ENCODE results near the gene ZNF281.
"Not testable (repeated sequence)": the region's sequence is repeated elsewhere in the genome, so short reads cannot be mapped to it uniquely, and the experiment has no call there.

The ZNF281 gene

DNA sequence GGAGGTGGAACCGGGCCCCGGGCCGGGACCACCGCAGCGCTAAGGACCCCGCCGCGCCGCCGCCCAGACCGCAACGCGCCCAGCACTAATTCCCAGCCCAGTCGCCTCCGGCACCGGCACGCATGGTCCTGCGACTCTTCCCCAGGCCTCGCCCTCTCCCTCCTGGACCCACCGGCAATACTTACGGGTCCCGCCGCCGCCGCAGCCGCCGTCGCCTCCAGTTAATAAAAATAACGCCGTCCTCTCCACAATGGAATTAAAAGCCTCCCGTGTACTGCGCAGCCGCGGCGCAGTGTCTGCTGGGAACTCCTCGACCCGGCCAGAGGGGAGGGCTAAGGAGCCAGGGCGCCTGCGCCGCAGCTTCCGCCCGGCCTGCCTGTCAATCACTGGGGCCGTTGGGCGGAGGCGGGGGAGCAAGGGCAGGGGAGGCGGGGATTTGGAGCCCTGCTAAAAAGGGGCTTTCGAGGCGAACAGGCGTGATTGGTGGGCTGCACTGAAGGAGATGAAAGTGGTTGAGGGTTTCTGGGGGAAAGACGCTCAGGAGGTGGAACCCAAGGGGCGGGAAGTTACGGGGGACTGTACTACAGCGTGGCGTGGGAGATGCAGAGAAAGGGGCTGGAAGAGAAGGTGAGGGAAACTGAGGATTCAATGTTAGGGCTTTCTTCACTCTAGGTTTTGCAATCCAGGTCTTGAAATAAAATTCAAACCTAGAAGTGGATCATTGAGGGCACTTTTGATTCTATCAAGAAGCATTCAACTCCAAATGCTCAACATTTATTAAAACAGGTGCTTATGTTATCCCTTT, at the start of gene ZNF281:
Gene ZNF281, minus strand, starts transcription at position 276 of the 805 bp plus-strand sequence. CDS start 331 bp downstream, outside the sequence.
- DNase-seq (ENCODE audit: low spot score) = peak; percentile 92

- DNase-seq (ENCODE audit: low spot score) = no peak
Observed at GRCh38 chr1:200458780-200459179, 48.9 kb upstream of the ZNF281 start.

DNA sequence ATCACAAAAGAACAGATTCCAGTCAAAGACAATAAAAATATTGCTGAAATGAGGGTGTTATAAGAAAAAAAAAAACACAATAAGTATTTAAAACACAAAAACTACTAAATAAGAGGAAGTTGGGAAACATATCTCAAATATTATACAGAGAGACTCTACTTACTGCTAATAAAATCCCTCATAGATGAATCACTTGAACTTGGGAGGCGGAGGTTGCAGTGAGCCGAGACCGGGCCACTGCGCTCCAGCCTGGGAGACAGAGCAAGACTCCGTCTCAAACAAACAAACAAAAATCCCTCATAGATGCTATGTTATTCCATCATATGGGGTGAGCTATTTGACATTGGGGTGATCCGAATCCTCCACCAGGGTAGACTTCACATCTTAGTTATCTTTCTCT, 48.0 kb upstream of the ZNF281 start:
- DNase-seq (ENCODE audit: low spot score) = no peak

GRCh38 chr1:200454425-200454824, 44.6 kb upstream of the ZNF281 start:
- no peak for DNase-seq (ENCODE audit: low spot score)

- DNase-seq (ENCODE audit: low spot score) = no peak
Observed at GRCh38 chr1:200453553-200453905, 43.7 kb upstream of the ZNF281 start.

- no peak for DNase-seq (ENCODE audit: low spot score)
Observed at GRCh38 chr1:200452850-200453552, 43.2 kb upstream of the ZNF281 start.

- DNase-seq (ENCODE audit: low spot score) = no peak
Observed at GRCh38 chr1:200448034-200448762, 38.4 kb upstream of the ZNF281 start.

DNA sequence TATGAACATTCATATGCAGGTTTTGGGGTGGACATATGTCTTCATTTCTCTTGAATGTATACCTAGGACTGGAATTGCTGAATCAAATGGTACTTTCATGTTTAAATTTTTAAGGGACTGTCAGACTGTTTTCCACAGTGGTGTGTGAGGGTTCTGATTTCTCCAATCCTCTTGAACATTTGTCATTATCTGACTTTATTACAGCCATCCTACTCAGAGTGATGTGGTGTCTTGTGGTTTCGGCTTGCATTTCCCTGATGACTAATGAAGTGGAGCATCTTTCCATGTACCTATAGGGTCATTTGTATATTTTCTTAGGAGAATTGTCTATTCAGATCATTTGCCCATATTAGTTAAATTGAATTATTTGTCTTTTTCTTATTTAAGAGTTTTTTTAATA, 35.4 kb upstream of the ZNF281 start:
- DNase-seq (ENCODE audit: low spot score) = no peak

GRCh38 chr1:200444478-200444877, 34.6 kb upstream of the ZNF281 start:
- DNase-seq (ENCODE audit: low spot score) = no peak

- no peak for DNase-seq (ENCODE audit: low spot score)
Observed at GRCh38 chr1:200443860-200444259, 34.0 kb upstream of the ZNF281 start.

- no peak for DNase-seq (ENCODE audit: low spot score)
Observed at GRCh38 chr1:200442537-200443156, 32.8 kb upstream of the ZNF281 start.

GRCh38 chr1:200442023-200442422, 32.2 kb upstream of the ZNF281 start:
- DNase-seq (ENCODE audit: low spot score) = no peak

DNA sequence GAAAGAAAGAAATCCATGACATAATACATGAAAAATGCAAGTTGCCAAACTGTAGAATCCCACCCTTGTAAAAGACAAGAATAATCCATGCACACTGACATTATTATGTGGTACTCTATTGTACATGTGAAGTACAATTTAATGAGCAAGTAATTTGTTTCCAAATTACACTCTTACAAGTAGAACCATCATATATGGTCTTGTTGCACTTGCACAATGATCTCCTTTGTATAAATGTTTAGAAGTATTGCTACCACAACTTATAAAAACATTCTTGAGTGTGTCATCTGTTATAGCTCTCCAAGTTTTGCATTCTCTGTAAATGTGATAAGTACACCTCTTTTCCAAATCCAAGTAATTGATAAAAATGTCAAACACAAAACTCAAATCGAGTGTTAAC, 29.1 kb upstream of the ZNF281 start:
- no peak for DNase-seq (ENCODE audit: low spot score)

DNA sequence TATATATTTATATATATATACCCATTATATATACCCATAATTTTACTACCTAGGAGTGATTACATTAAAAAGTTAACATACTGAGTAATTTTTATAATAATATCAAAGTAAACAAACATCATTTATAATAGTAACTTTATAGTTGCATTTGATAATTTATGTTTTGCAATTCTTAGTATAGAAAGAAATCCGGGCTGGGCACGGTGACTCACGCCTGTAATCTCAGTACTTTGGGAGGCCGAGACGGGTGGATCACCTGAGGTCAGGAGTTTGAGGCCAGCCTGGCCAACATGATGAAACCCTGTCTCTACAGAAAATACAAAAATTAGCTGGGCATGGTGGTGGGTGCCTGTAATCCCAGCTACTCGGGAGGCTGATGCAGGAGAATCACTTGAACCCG, 28.6 kb upstream of the ZNF281 start:
- not testable (repeated sequence) for DNase-seq (ENCODE audit: low spot score)

DNA sequence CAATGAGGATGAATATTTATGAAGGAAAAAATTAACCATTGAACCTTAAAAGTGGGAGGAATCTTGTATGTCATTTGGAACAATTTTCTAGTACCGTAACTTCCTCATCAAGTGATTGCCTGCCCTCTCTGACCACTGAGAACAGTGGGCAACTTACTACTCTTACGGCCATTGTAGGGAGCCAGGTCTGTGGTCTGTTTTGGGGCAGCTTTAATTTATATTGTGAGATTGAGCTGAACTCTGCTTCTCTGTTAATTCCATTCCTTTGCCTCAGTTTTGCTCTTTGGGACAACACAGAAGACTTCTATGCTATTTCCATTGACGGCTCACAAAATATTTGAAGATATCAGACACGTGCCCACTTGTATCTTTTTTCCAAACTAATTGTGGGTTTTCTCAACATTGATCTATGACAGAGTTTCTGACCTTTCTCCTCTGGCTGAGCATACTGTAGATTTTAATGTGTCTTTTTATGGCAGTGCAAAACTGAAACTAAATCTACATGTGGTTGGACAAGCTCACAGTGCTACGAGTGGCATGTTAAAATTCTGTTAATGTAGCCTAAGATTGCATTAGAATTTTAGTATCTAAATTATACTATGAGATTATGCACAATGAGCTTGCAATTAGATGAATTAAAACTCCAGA, 27.8 kb upstream of the ZNF281 start:
- DNase-seq (ENCODE audit: low spot score) = no peak

GRCh38 chr1:200437088-200437487, 27.3 kb upstream of the ZNF281 start:
- no peak for DNase-seq (ENCODE audit: low spot score)

DNA sequence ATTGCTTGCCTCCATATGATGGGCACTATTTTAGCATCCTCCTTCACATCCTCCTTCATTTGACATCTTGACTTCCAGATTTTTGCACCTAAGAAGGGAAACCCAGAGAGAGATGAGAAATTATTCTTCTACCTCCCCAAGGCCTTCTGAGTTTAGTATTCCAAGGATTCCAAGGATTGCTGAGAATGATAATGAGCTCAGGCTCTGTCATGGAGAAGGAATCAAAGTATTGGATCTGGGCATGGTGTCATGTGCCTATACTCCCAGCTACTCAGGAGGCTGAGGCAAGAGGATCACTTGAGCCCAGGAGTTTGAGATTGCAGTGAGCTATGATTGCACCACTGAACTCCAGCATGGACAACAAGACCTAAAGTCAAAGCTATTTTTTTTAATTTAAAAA, 26.6 kb upstream of the ZNF281 start:
- DNase-seq (ENCODE audit: low spot score) = no peak

GRCh38 chr1:200435200-200435780, 25.5 kb upstream of the ZNF281 start:
- DNase-seq (ENCODE audit: low spot score) = no peak

- no peak for DNase-seq (ENCODE audit: low spot score)
Observed at GRCh38 chr1:200433586-200433985, 23.8 kb upstream of the ZNF281 start.

- no peak for DNase-seq (ENCODE audit: low spot score)
Observed at GRCh38 chr1:200432586-200432985, 22.8 kb upstream of the ZNF281 start.

DNA sequence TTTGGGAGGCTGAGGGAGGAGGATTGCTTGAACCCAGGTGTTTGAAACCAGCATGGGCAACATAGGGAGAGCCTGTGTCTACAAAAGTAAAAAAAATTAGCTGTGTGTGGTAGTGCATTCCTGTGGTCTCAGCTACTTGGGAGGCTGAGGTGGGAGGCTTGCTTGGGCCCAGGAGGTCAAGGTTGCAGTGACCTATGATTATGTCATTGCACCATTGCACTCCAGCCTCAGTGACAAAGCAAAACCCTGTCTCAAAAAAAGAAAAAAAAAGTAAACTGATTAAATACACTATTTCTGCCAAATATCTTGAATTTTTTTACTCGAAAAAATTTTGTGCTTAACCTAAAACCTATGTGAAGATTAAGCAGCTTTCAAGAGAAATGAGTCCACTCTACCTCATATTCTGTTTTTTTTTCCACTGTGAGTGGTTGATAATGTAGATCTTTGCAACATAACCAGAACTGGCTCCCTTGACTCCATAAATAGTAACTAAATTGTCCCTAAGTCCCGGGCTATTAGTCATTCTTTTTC, 19.4 kb upstream of the ZNF281 start:
- DNase-seq (ENCODE audit: low spot score) = no peak
